ENCODE measurements around the gene TMOD2.

The TMOD2 gene

GRCh38 chr15:51714911-51715310 is 36.5 kb upstream of the TMOD2 start:
- no peak for DNase-seq (ENCODE audit: low spot score)
- no peak for TF ChIP-seq CTCF (IDR thresholded peaks at IDR 0.05; ENCODE audit: extremely low read depth, missing control alignments)

GRCh38 chr15:51718219-51718618 is 33.2 kb upstream of the TMOD2 start:
- no peak for DNase-seq (ENCODE audit: low spot score)
- no peak for TF ChIP-seq CTCF (IDR thresholded peaks at IDR 0.05; ENCODE audit: extremely low read depth, missing control alignments)

- no peak for DNase-seq (ENCODE audit: low spot score)
- no peak for TF ChIP-seq CTCF (IDR thresholded peaks at IDR 0.05; ENCODE audit: extremely low read depth, missing control alignments)
These were observed 32.7 kb upstream of the TMOD2 start for GRCh38 chr15:51718746-51719145.

- no peak for TF ChIP-seq CTCF (IDR thresholded peaks at IDR 0.05; ENCODE audit: extremely low read depth, missing control alignments)
- no peak for DNase-seq (ENCODE audit: low spot score)
These were observed 31.0 kb upstream of the TMOD2 start for GRCh38 chr15:51720201-51720995.

- TF ChIP-seq CTCF (IDR thresholded peaks at IDR 0.05; ENCODE audit: extremely low read depth, missing control alignments), result no peak
These were observed 30.0 kb upstream of the TMOD2 start for GRCh38 chr15:51721199-51721960.

GRCh38 chr15:51724199-51724598 is 27.2 kb upstream of the TMOD2 start:
- TF ChIP-seq CTCF (IDR thresholded peaks at IDR 0.05; ENCODE audit: extremely low read depth, missing control alignments), result no peak
- DNase-seq (ENCODE audit: low spot score), result no peak

More at GRCh38 chr15:51721199-51721960, 30.0 kb upstream of the TMOD2 start:
- no peak for DNase-seq (ENCODE audit: low spot score)

- TF ChIP-seq CTCF (IDR thresholded peaks at IDR 0.05; ENCODE audit: extremely low read depth, missing control alignments), result no peak
- no peak for DNase-seq (ENCODE audit: low spot score)
These were observed 26.7 kb upstream of the TMOD2 start for GRCh38 chr15:51724673-51725072.

All from GM20000 (cell line).